Stomach (tissue), 4 donors: ENCODE results near the gene LPCAT4.
"Not testable (repeated sequence)": the region's sequence is repeated elsewhere in the genome, so short reads cannot be mapped to it uniquely, and the experiment has no call there.

Experiments used
- CTCF ChIP-seq, 7 experiments: fragments of 450-650 bp in 4 of 7; fragments of 200-600 bp in 3 of 7; sonication (generic) in 3 of 7; IDR thresholded peaks; one replicate each; pipeline ENCODE4 v1.5.1; 2016 to 2019; ENCODE audit warnings: antibody characterized with exemption in 7 of 7, control low read depth in 2 of 7, mild to moderate bottlenecking in 1 of 7
- POLR2A ChIP-seq, 4 donors: fragments of 450-650 bp; IDR thresholded peaks; one replicate each; pipeline ENCODE4 v1.6.1; 2016; ENCODE audit warnings: antibody characterized with exemption in 4 of 4, control low read depth in 2 of 4, mild to moderate bottlenecking in 1 of 4, moderate library complexity in 1 of 4
- POLR2AphosphoS5 ChIP-seq, 3 donors: sonication (generic); formaldehyde crosslinking; IDR thresholded peaks; one replicate each; pipeline ENCODE4 v1.6.1; 2016; ENCODE audit warnings: antibody characterized with exemption in 3 of 3

GRCh38 chr15:34381829-34382521 lies 15.0 kb upstream of the LPCAT4 start:
- TF ChIP-seq CTCF, POLR2AphosphoS5, POLR2A (IDR thresholded peaks at IDR 0.05): not testable (repeated sequence)
